Tibial nerve (tissue), 4 donors: ENCODE results near the gene PCLO. TPM values are rescaled to one million over a fixed set of nuclear protein-coding genes. Genes with fewer than 3 reads are reported as not detected.

Source experiments
- DNase-seq, 2 donors: peaks; one replicate each; pipeline ENCODE4 v3.0.0-alpha.2; 2019; ENCODE audit warnings: low spot score in 2 of 2
- H3K27ac ChIP-seq, 4 donors: fragments of 200-600 bp; sonication (generic) in 3 of 4; one replicate each; pipeline ENCODE4 v1.5.1; 2017 to 2019; ENCODE audit warnings: mild to moderate bottlenecking in 1 of 4
- H3K27me3 ChIP-seq, 2 donors: fragments of 200-600 bp; sonication (generic) in 1 of 2; one replicate each; pipeline versions ENCODE4 v1.5.1 to v1.6.0; 2017 to 2019
- H3K36me3 ChIP-seq, 3 donors: fragments of 200-600 bp; sonication (generic); one replicate each; pipeline ENCODE4 v1.5.1; 2018 to 2019
- H3K4me1 ChIP-seq, 4 donors: fragments of 200-600 bp; sonication (generic) in 3 of 4; one replicate each; pipeline ENCODE4 v1.5.1; 2017 to 2019
- H3K4me3 ChIP-seq, 4 donors: fragments of 200-600 bp; sonication (generic) in 3 of 4; one replicate each; pipeline ENCODE4 v1.5.1; 2017 to 2019; ENCODE audit warnings: mild to moderate bottlenecking in 1 of 4, moderate library complexity in 1 of 4
- H3K9me3 ChIP-seq, 4 donors: fragments of 200-600 bp; sonication (generic) in 3 of 4; one replicate each; pipeline ENCODE4 v1.5.1; 2017 to 2019
- EP300 ChIP-seq, 2 donors: sonication (generic); formaldehyde crosslinking; IDR thresholded peaks; one replicate each; pipeline ENCODE4 v1.6.1; 2017; ENCODE audit warnings: antibody characterized with exemption in 2 of 2, mild to moderate bottlenecking in 1 of 2
- POLR2A ChIP-seq, 2 donors: fragments of 450-650 bp; IDR thresholded peaks; one replicate each; pipeline ENCODE4 v1.6.1; 2017; ENCODE audit warnings: antibody characterized with exemption in 2 of 2, mild to moderate bottlenecking in 2 of 2, moderate library complexity in 2 of 2
- WGBS, 2 donors: methylation state at CpG; one replicate each; pipeline ENCODE4 v1.1.5; 2018; 5-methylcytosine and 5-hydroxymethylcytosine counted together
- total RNA-seq, 4 donors: library from RNA; depleted of rRNA; stranded (reverse); fragments of >200 nt; gene quantifications; one replicate each; pipeline ENCODE4 v1.1.0, GENCODE V29; 2016
- TF ChIP-seq, protein P1 (sequence below), 5 experiments: fragments of 200-600 bp in 3 of 5; fragments of 450-650 bp in 2 of 5; sonication (generic) in 3 of 5; IDR thresholded peaks; one replicate each; pipeline ENCODE4 v1.5.1; 2016 to 2019; ENCODE audit warnings: antibody characterized with exemption in 5 of 5, mild to moderate bottlenecking in 3 of 5, moderate library complexity in 2 of 5

The PCLO gene
- total RNA-seq, 4 donors from 2014 or later: under 0.01 to 0.78 (median 0.52) TPM

DNA sequence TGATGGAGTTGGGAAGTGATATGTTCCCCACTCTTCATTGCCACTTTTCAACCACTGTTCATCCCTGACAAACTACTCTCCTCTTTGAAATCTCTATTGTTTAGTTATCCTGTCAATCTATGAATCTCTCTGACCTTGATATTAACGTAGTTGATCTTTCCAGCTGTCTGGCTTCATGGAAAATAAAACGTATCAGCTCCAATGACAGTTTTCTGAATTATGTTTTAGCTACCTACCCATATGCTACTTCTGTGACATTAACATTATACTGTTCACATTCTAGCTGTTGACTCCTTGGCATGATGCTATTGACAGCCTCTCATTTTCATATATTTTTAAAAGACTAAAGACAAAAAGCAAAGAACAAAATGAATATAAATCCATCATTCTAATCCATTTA lies 53.3 kb downstream of the PCLO start:
- H3K9me3 ChIP-seq: no peaks in the 10 kb centered on the region
- DNase-seq: no peak
- no peak for TF ChIP-seq EP300 (IDR thresholded peaks at IDR 0.05)
- TF ChIP-seq, protein P1, sequence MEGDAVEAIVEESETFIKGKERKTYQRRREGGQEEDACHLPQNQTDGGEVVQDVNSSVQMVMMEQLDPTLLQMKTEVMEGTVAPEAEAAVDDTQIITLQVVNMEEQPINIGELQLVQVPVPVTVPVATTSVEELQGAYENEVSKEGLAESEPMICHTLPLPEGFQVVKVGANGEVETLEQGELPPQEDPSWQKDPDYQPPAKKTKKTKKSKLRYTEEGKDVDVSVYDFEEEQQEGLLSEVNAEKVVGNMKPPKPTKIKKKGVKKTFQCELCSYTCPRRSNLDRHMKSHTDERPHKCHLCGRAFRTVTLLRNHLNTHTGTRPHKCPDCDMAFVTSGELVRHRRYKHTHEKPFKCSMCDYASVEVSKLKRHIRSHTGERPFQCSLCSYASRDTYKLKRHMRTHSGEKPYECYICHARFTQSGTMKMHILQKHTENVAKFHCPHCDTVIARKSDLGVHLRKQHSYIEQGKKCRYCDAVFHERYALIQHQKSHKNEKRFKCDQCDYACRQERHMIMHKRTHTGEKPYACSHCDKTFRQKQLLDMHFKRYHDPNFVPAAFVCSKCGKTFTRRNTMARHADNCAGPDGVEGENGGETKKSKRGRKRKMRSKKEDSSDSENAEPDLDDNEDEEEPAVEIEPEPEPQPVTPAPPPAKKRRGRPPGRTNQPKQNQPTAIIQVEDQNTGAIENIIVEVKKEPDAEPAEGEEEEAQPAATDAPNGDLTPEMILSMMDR (IDR thresholded peaks at IDR 0.05): no peak
- no peak for TF ChIP-seq POLR2A (IDR thresholded peaks at IDR 0.05)
- 71 to 73% methylated on average over 2 of the region's 2 CpGs for WGBS, 2 donors
- no peaks in the 10 kb centered on the region for H3K36me3 ChIP-seq
- no peak overlapping the region for H3K4me3 ChIP-seq
- no peaks in the 10 kb centered on the region for H3K4me1 ChIP-seq
- no peak overlapping the region for H3K27ac ChIP-seq
- H3K27me3 ChIP-seq: no peaks in the 10 kb centered on the region

DNA sequence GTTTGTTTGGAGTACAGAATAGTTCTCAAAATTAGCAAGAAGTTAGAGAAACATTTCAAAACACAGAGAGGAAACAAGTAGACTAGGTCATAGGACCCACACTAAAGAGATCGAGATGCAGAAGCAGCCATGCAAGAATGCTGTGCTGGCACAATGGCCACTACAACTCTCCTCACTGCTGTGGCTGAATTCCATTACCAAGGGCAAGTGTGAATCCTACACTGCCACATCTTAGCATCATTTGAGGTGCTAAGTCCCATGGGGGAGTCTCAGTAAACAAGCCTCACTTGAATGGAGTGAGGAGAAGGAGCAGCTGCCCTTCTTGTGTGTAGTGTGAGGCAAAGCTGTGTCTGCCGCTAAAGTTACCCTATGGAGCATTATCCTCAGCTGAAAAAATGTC lies 56.7 kb downstream of the PCLO start:
- H3K27me3 ChIP-seq: no peaks in the 10 kb centered on the region

DNA sequence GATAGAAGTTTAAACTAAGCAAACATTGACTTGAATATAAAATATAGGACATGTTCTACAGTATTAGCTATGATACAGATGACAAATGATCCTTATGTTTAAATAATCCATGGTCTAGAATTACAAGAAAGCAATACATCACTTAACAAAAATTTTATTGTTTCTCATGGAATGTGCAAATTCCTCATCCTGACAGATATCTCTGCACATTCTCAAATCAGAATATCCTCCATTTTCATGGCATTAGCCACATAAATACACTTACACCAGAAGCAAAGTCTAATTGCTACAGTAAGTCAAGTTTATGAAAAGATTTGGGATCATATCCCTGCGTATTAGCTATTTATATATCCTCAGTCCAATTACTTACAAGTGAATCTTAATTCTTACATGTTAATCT lies 57.6 kb downstream of the PCLO start:
- 71 to 79% methylated on average over 1 of the region's 1 CpG for WGBS, 2 donors
- no peaks in the 10 kb centered on the region for H3K27me3 ChIP-seq
- no peak overlapping the region for H3K4me3 ChIP-seq
- no peak overlapping the region for H3K27ac ChIP-seq
- DNase-seq: no peak
- TF ChIP-seq EP300 (IDR thresholded peaks at IDR 0.05) (no peak), POLR2A (IDR thresholded peaks at IDR 0.05) (no peak)
- TF ChIP-seq, protein P1 (IDR thresholded peaks at IDR 0.05): no peak
- no peaks in the 10 kb centered on the region for H3K36me3 ChIP-seq
- H3K9me3 ChIP-seq: no peaks in the 10 kb centered on the region
- H3K4me1 ChIP-seq: no peaks in the 10 kb centered on the region

More for the DNA sequence above, 56.7 kb downstream of the PCLO start:
- Histone ChIP-seq H3K27ac (no peak overlapping the region), H3K9me3 (no peaks in the 10 kb centered on the region), H3K4me3 (no peak overlapping the region), H3K4me1 (no peaks in the 10 kb centered on the region), H3K36me3 (no peaks in the 10 kb centered on the region)
- TF ChIP-seq, protein P1 (IDR thresholded peaks at IDR 0.05): no peak
- no peak for TF ChIP-seq POLR2A (IDR thresholded peaks at IDR 0.05)
- no peak for TF ChIP-seq EP300 (IDR thresholded peaks at IDR 0.05)
- 0% methylated on average over 2 of the region's 2 CpGs for WGBS, 2 donors
- DNase-seq: no peak

DNA sequence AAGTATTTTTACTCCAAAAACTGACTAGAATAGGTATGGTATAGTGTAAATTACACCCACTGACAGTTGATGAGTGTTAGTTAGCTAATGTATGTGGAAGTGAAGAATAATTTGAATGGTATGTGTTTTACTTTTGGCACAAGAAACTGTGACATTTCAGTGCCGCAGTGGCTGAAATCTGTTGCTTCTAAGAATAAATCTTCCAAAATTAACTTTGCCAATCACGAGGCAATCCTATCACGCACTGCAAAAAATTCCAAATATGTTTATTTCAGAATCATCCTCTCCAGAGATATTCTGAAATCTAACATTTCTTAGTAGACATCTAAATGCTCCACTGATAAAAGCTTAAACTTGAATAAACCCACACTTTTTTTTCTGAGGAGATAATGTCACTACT lies 61.2 kb downstream of the PCLO start:
- Histone ChIP-seq H3K9me3 (no peaks in the 10 kb centered on the region), H3K36me3 (no peaks in the 10 kb centered on the region), H3K27me3 (no peaks in the 10 kb centered on the region), H3K27ac (no peak overlapping the region), H3K4me1 (no peaks in the 10 kb centered on the region), H3K4me3 (no peak overlapping the region)
- no peak for DNase-seq
- WGBS, 2 donors: 57 to 68% methylated on average over 3 of the region's 3 CpGs
- TF ChIP-seq, protein P1 (IDR thresholded peaks at IDR 0.05): no peak
- TF ChIP-seq POLR2A (IDR thresholded peaks at IDR 0.05): no peak
- TF ChIP-seq EP300 (IDR thresholded peaks at IDR 0.05): no peak

DNA sequence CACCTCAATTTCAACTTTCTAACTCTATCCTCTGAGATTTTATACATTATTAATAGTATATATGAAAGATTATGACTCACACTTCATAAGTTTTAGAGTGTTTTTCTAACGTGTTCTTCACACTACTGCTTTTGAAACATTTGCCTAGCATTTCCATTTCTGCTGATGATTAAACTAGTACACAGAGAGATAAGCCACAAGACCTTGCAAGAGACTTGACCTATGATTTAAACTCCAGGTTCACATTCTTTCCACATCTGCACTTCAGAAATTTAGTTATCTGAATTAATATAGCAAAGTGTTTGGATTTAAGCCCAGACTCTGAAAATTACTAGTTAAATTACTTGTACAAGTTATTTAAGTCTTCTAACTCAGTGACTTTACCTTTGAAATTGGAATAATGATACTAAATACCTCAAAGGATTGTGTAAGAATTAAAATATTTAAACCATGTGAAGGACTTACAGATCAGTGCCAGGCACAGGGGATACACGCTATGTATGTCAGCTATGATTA lies 66.6 kb downstream of the PCLO start:
- 73 to 77% methylated on average over 2 of the region's 2 CpGs for WGBS, 2 donors
- TF ChIP-seq EP300 (IDR thresholded peaks at IDR 0.05) (no peak), POLR2A (IDR thresholded peaks at IDR 0.05) (no peak)
- TF ChIP-seq, protein P1 (IDR thresholded peaks at IDR 0.05): no peak
- no peaks in the 10 kb centered on the region for H3K27me3 ChIP-seq

More for the DNA sequence above, 66.6 kb downstream of the PCLO start:
- Histone ChIP-seq H3K36me3 (no peaks in the 10 kb centered on the region), H3K27ac (no peak overlapping the region), H3K4me1 (no peaks in the 10 kb centered on the region), H3K4me3 (no peak overlapping the region), H3K9me3 (no peaks in the 10 kb centered on the region)
- no peak for DNase-seq
